GM21367 (cell line): Measurements from ENCODE around the gene CCND1.
"Not testable (repeated sequence)": the region's sequence is repeated elsewhere in the genome, so short reads cannot be mapped to it uniquely, and the experiment has no call there.

Experiments used
- ATAC-seq: cut with Tn5 transposase; IDR thresholded peaks from one replicate; pipeline ENCODE4 v1.9.1; 2021; ENCODE audit not compliant: unreplicated experiment

Gene CCND1

GRCh38 chr11:69686452-69686851, 45.5 kb downstream of the CCND1 start:
- ATAC-seq: no peak

DNA sequence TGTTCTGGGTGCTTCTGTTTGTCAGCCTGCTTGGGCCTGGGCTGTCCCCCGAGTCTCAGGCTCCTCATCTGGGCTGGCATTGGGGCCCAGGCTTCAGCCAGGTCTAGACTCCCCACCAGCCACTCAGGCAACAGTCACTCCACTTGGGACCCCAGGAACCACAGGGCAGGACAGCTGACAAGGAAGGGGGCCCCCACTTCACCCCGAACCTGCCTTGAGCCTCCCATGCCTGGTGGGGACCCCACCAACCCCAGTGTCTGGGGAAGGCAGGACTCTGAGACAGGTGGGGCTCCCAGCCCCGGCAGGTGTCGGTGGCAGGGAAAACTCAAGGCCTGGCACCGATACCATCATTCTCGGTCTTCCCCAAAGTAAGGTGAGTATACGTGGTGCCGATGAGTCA, 45.9 kb downstream of the CCND1 start:
- ATAC-seq: no peak

DNA sequence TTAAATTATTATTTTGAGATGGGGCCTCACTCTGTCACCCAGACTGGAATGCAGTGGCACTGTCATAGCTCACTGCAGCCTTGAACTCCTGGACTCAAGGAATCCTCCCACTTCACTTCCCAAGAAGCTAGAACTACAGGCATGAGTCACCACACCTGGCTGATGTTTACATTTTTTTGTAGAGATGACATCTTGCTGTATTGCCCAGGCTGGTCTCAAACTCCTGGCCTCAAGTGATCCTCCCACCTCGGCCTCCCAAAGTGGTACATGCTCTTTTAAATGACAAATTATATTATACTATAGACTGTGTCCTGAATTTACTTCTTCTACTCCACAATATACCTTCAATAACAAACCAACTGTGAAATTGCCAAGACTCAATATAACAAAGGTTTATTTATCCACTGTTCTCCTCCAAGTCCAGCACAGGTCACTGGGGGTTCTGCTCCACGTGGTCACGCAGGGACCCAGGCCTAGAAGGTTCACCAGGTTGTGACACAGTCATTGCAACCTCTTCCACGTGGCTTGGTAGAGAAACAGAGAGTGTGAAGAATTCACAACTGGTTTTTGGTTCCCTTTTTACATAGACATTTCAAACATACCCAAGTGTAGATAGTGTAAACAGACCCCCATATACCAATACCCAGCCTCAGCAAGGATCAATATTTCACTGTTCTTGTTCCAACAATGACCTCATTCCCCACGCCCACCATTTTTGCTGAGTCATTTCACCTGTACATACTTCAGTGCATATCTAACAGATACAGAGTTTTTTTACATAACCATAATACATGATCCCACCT, 47.2 kb downstream of the CCND1 start:
- ATAC-seq: not testable (repeated sequence)

DNA sequence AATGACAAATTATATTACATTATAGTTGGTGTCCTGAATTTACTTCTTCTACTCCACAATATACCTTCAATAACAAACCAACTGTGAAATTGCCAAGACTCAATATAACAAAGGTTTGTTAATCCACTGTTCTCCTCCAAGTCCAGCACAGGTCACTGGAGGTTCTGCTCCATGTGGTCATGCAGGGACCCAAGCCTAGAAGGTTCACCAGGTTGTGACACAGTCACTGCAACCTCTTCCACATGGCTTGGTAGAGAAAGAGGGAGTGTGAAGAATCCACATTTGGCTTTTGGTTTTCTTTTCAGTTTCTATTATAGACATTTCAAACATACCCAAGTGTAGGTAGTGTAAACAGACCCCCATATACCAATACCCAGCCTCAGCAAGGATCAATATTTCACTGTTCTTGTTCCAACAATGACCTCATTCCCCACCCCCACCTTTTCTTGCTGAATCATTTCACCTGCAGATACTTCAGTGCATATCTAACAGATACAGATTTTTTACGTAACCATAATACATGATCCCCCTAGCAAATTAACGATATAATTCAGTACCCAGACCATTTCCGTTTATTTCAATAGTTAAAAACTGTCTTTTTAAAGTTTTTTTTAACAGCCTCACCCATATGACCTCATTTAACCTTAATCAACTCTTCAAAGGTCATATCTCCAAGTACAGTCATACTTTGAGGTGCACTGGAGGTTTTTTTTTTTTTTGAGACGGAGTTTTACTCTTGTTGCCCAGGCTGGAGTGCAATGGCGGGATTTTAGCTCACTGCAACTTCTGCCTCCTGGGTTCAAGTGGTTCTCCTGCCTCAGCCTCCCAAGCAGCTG, 48.7 kb downstream of the CCND1 start:
- no peak for ATAC-seq

- ATAC-seq: no peak
Measured at GRCh38 chr11:69691463-69691862, 50.5 kb downstream of the CCND1 start.

DNA sequence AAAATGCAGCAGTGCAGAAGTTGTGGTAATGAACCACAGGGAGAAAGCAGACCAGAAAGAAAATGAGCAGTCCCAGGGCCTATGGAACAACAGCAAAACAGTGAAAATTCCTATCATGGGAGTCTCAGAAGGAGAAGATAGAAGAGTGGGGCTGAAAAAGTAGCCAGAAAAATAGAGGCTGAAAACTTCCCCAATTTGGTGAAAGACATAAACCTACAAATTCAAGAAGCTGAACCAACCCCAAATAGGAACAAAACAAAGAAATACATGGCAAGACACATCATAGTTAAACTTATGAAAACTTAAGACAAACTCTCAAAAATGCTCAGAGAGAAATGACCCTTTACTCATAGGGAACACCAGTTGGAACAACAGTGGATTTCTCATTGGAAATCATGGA, 51.5 kb downstream of the CCND1 start:
- ATAC-seq: no peak

- no peak for ATAC-seq
Measured at GRCh38 chr11:69694781-69695180, 53.8 kb downstream of the CCND1 start.

GRCh38 chr11:69695581-69695980, 54.6 kb downstream of the CCND1 start:
- ATAC-seq: no peak

DNA sequence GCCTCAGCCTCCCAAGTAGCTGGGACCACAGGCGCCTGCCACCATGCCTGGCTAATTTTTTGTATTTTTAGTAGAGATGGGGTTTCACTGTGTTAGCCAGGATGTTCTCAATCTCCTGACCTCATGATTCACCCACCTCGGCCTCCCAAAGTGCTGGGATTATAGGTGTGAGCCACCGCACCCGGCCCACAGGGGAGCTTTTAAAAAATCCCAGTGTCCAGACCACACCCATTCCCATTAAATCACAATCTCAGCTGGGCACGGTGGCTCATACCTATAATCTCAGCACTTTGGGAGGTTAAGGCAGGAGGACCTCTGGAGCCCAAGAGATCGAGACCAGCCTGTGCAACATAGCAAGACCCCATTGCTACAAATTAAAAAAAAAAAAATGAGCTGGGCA, 55.0 kb downstream of the CCND1 start:
- not testable (repeated sequence) for ATAC-seq

DNA sequence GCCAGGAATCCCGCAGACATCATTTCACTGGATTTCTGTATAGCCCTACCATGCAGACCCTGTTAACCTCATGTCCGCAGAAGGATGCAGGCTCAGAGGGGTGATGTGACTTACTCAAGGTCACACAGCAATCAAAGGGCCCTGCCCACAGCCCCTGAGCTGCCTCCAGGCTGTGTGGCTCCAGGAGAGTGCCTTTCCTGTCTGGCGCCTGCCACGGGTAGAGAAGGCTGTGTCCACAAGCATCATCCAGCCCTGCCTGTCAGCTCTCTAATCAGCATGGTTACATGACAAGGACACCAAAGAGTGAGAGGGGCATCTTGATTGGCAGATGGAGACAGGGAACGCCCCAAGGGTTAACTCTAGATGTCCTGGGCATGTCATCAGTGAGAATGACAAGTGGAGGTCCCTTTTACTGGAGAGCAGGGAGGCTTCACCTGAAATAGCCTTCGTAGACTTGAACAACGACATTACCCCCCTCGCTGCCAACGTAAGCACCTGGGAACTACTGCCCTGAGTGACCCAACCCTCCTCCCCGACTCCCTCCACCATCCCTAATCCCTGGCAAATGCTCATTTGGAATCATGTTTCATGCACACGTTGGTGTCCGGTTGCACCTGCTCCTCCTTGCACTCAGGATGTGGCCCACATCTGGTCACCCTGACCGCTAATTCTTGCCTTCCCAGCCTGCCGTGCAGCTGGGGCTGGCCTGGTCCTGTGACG, 56.0 kb downstream of the CCND1 start:
- ATAC-seq: no peak

DNA sequence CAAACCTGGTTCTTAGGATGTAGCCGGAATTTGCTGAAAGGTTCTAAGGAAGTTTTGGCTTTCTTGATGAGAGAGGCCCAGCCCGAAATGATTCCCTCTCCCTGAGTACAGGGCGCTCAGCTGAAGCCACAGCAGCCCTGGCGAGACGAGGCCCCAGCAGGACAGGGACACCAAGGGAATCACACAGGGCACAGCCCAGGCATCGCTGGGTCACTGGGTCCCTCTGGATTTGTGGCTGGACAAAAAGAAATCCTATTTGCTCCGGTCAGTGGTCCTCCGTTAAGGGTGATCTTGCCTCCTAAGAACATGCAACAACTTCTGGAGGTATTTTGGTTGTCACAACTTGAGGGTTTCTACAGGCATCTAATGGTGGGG, 56.5 kb downstream of the CCND1 start:
- ATAC-seq: no peak

DNA sequence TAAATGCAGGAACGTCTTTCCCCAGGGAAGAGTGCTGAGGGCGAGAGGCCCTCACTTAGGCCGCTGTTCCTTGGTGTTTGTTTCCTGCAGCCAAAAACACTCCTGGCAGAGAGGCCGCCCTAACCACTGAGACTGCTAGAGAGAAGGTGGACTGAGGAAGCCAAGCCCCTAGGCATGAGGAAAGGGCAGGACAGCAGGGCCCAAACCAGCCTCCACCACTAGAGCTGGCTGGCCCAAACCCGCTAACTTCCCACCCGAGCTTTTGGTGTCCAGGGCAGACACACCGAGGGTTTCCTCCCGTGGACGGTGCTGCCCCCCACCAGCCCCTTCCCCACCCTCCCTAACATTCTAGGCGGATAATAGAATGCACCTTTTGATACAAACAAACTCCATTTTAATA, 56.9 kb downstream of the CCND1 start:
- ATAC-seq: no peak

DNA sequence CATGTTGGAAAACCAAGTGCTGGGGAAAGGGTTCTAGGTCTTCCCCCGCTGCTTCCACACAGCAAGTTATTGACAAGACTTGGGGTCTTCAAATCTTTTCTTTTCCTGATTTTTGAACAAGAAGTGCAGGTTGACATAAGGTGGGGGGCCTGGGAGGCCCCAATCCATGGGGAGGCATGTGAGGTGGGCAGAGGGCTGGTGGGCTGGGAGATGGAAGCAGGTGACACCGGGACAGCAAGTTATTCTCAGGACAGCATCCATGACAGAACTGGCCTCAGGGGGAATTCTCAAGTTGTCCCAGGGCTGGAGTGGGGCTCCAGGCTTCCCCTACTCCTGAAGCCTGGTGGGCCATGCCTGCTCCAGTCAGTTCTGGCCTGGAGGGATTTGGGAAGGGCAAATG, 57.4 kb downstream of the CCND1 start:
- ATAC-seq: no peak

GRCh38 chr11:69699213-69699612, 58.3 kb downstream of the CCND1 start:
- ATAC-seq: no peak

- no peak for ATAC-seq
Measured at GRCh38 chr11:69700278-69701140, 59.6 kb downstream of the CCND1 start.

GRCh38 chr11:69702239-69702691, 61.3 kb downstream of the CCND1 start:
- no peak for ATAC-seq

DNA sequence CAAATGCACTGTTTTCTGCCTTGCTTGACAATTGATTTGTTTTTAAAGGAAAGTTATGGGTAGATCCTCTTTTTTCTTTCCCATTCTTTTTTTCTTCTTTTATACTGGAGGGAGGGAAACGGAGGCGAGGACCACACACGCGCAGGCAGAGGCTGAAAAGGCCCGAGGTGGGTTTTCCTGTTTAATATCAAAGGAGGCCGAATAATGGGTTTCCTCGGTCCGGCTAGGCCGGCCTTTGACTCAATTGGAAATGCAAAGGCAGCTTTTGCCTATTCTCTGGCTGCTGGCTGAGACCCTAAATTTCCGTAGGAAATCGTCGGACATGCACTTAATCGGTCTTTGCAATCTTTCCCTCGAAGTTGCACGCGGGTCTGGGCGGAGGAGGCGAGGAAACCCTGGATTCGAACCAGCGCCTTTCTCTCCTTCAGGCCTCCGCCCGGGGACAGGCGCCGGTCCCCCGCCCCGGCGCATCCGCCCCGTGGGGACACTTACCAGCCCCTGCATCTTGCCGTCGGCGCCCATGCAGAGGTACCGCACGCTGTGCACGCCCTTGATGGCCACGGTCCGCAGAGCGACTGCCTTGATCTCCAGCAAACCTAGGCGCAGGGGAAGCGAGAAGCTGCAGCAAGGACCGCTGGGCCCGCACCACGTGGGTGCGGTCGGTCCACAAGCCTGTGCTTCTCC, 62.0 kb downstream of the CCND1 start:
- ATAC-seq: no peak

- ATAC-seq: no peak
Measured at GRCh38 chr11:69703453-69703767, 62.5 kb downstream of the CCND1 start.
